GM12865 (cell line): ENCODE measurements around the gene SPRR2F.

Experiments used
- DNase-seq: peaks from one replicate; pipeline ENCODE4 v3.0.0; 2010; ENCODE audit warnings: low read depth
- H3K4me3 ChIP-seq: 2 replicates; pipeline ENCODE4 v1.5.1; 2011; ENCODE audit warnings: mild to moderate bottlenecking, low read depth, low read length, control low read depth
- TF ChIP-seq, protein P1 (sequence below): IDR thresholded peaks from 2 replicates; pipeline ENCODE4 v1.5.1; 2011; ENCODE audit warnings: low read length, control low read depth, low read depth, inconsistent platforms; ENCODE audit not compliant: insufficient read depth; ENCODE audit errors: missing control alignments

The SPRR2F gene, protein sequence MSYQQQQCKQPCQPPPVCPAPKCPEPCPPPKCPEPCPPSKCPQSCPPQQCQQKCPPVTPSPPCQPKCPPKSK

DNA sequence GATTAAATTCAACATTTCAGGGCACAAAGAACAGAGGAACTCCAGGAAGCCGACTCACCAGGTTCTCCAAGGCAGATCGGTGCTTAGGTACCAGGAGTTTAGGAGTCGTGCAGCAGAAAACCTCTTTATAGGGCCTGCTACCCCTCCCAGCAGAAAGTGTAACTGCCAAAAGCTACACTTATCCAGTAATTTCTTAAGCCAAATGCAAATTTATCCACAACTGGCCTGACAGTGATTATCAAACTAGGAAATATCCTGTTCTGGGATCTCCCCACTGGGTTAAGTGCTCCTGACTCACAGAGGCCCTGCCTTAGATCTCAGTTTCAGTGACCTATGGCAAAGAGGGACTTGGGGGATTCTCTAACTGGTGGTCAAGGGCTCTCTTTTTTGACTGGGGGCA is at the start of gene SPRR2F:
Gene SPRR2F, minus strand, starts transcription at position 101 of the 400 bp plus-strand sequence. CDS start 783 bp downstream, outside the sequence.
- no peak for DNase-seq
- TF ChIP-seq, protein P1, sequence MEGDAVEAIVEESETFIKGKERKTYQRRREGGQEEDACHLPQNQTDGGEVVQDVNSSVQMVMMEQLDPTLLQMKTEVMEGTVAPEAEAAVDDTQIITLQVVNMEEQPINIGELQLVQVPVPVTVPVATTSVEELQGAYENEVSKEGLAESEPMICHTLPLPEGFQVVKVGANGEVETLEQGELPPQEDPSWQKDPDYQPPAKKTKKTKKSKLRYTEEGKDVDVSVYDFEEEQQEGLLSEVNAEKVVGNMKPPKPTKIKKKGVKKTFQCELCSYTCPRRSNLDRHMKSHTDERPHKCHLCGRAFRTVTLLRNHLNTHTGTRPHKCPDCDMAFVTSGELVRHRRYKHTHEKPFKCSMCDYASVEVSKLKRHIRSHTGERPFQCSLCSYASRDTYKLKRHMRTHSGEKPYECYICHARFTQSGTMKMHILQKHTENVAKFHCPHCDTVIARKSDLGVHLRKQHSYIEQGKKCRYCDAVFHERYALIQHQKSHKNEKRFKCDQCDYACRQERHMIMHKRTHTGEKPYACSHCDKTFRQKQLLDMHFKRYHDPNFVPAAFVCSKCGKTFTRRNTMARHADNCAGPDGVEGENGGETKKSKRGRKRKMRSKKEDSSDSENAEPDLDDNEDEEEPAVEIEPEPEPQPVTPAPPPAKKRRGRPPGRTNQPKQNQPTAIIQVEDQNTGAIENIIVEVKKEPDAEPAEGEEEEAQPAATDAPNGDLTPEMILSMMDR: no peak
- H3K4me3 ChIP-seq: no peak within 1 kb of the TSS

DNA sequence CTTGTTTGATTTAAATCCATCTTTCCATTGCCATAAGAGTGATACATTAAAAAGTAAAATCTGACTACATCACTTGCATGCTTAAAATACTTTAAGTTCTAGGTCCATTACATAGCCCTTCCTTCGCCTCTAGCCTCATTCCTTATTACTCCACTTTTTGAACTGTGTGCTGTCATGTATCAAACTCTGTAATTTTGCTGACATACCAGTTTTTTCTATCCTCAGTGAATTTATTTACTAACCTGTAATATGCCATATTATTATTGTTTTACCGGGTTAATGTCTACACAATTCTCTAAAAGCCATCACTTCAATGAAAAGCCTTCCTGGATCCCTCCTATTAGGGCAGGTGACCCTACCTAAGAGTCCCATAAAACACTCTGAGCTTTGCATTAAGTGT is 42.2 kb upstream of the SPRR2F start:
- DNase-seq: no peak
- no peak overlapping the region for H3K4me3 ChIP-seq
- TF ChIP-seq, protein P1: no peak

DNA sequence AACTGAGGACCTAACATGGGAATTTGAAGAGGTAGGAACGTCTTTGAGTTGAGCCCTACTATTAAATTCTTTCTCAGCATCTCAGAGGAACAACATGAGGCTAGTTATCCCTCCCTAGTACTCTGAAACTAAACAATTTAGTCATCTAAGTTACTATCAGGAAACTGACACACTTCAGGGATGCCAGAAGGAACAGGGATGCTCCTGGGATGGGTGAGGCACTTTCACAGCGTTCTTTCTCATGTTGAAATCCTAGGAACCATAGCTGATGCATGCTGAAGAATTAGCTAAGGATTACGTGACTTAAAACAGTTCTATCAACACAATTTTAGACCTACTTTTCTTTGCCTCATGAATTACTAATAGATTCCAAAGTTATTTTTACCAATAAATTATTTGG is 39.2 kb upstream of the SPRR2F start:
- no peak overlapping the region for H3K4me3 ChIP-seq
- TF ChIP-seq, protein P1: no peak
- DNase-seq: no peak

DNA sequence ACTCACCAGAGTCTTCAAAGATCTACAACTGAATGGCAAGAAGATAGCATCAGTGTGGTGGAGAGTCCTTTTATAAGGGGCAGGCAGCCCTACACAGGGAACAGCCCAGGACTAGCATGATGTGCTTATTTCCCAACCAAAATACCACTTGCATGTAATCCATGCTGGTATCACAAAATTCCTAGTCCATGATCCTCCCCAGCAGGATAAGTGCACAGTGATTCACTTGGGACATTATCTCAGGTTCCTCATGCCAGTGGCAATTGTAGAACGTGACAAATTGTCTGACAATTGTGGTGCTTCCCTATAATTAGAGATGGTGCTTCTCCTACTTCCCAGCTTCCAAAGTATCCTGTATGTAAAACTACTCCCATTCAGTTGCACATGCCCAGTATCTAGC is 37.5 kb upstream of the SPRR2F start, which contains the start of gene SPRR2G:
Gene SPRR2G, minus strand, starts transcription at position 45 of the 400 bp plus-strand sequence. CDS start 780 bp downstream, outside the sequence.
- TF ChIP-seq, protein P1: no peak
- no peak within 1 kb of the TSS for H3K4me3 ChIP-seq
- DNase-seq: no peak

DNA sequence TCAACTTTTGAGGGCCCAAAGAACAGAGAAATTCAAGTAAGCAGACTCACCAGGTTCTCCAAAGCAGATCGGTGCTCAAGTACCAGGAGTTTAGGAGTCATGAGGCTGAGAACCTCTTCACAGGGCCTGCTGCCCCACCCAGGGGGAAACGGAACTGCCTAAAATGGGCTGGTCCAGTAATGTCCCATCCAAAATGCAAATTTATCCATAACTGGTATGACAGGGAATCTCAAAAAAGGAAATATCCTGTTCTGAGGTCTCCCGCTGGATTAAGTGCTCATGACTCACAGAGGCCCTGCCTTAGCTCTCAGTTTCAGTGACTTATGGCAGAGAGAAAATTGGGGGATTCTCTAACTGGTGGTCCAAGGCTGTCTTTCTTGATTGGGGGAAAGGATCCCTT is 28.1 kb upstream of the SPRR2F start:
- no peak for DNase-seq
- no peak overlapping the region for H3K4me3 ChIP-seq
- TF ChIP-seq, protein P1: no peak

DNA sequence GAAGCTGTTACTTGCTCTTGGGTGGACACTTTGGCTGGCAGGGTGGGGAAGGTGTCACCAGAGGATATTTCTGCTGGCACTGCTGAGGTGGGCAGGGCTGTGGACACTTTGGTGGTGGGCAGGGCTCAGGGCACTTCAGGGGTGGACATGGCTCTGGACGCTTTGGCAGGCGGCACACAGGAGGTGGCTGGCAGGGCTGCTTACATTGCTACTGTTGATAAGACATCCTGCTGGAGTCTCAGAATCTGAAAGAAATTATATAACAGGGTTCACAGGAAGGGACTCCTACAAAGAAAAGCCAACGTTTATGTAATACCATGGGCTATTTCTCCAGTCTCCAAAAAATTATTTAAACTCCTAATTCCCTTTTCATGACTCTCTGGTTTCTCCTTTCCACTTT is 27.2 kb upstream of the SPRR2F start:
- no peak overlapping the region for H3K4me3 ChIP-seq
- TF ChIP-seq, protein P1: no peak
- no peak for DNase-seq

DNA sequence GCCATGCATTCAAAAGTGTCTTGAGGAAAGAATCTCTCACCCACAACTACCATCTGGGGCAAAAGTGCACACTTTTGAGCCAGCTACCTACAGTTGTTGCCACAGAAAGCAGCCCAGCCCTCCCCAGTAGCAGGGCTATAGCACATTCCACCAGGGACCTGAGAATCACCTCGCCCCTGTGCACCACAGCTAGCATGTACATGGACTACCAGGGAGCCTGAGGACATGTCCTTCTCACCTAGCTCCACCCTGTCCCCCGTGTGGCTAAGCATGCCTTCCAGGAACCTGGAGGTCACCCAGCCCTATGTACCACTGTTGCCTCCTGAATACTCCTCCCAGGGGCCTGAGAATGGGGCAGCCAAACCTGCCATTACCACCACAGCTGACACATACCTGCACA is 20.4 kb upstream of the SPRR2F start:
- H3K4me3 ChIP-seq: no peak overlapping the region
- TF ChIP-seq, protein P1: no peak
- DNase-seq: no peak
